HEK293 (cell line): ENCODE measurements around the gene OR2H1.

Experiments used
- CTCF ChIA-PET: fragments of 350-600 bp; formaldehyde crosslinking; extraction: SDS; loops from one replicate; lab custom pipeline; 2021; ENCODE audit warnings: antibody characterized with exemption; lab: Yijun Ruan, JAX
- POLR2A ChIA-PET: fragments of 300-600 bp; formaldehyde crosslinking; extraction: SDS; loops from one replicate; lab custom pipeline; 2020; ENCODE audit warnings: antibody characterized with exemption, inconsistent platforms; lab: Yijun Ruan, JAX
- H3K27ac ChIP-seq: fragments of 200-500 bp; sonication (Bioruptor generic); 2 replicates; pipeline ENCODE4 v1.5.1; 2014; ENCODE audit warnings: low read depth, low read length, control low read depth, inconsistent platforms; ENCODE audit errors: extremely low read depth
- H3K36me3 ChIP-seq, 2 experiments: fragments of 200-500 bp in 1 of 2; sonication (Bioruptor generic) in 1 of 2; 1 replicate in 1 of 2; 2 replicates in 1 of 2; pipeline ENCODE4 v1.5.1; 2014 to 2017; ENCODE audit warnings: inconsistent platforms in 2 of 2, low read length in 2 of 2; ENCODE audit not compliant: control insufficient read depth in 2 of 2, insufficient read depth in 1 of 2
- H3K4me1 ChIP-seq: fragments of 200-500 bp; sonication (Bioruptor generic); 2 replicates; pipeline ENCODE4 v1.5.1; 2014; ENCODE audit warnings: mild to moderate bottlenecking, low read length, inconsistent platforms; ENCODE audit not compliant: control insufficient read depth, insufficient read depth
- H3K4me3 ChIP-seq: 2 replicates; pipeline ENCODE4 v1.5.1; 2011; ENCODE audit warnings: low read depth, mild to moderate bottlenecking, control low read depth, low read length, moderate library complexity
- H3K9me3 ChIP-seq: fragments of 200-500 bp; sonication (Bioruptor generic); 2 replicates; pipeline ENCODE4 v1.5.1; 2014; ENCODE audit warnings: low read depth, low read length, inconsistent platforms; ENCODE audit not compliant: control insufficient read depth, insufficient read depth
- INSM2 ChIP-seq: fragments of 450-650 bp; formaldehyde crosslinking; IDR thresholded peaks from 2 replicates; pipeline ENCODE4 v1.5.1; 2016; ENCODE audit warnings: missing biosample characterization, missing genetic modification characterization
- OVOL3 ChIP-seq: fragments of 450-650 bp; formaldehyde crosslinking; IDR thresholded peaks from 2 replicates; pipeline ENCODE4 v1.5.1; 2016; ENCODE audit warnings: missing biosample characterization, missing genetic modification characterization
- PBX3 ChIP-seq: sonication (generic); formaldehyde crosslinking; IDR thresholded peaks from 2 replicates; pipeline ENCODE4 v1.8.1; 2022; ENCODE audit warnings: mild to moderate bottlenecking, moderate library complexity, missing genetic modification reagents
- PRDM1 ChIP-seq: fragments of 450-650 bp; formaldehyde crosslinking; IDR thresholded peaks from 2 replicates; pipeline ENCODE4; 2016; ENCODE audit warnings: missing biosample characterization, missing genetic modification characterization
- ZBTB1 ChIP-seq: fragments of 450-650 bp; formaldehyde crosslinking; IDR thresholded peaks from 2 replicates; pipeline ENCODE4 v1.5.1; 2016; ENCODE audit warnings: missing biosample characterization, missing genetic modification characterization
- ZBTB20 ChIP-seq: fragments of 450-650 bp; formaldehyde crosslinking; IDR thresholded peaks from 2 replicates; pipeline ENCODE4 v1.5.1; 2016; ENCODE audit warnings: missing biosample characterization, missing genetic modification characterization
- ZBTB8A ChIP-seq: fragments of 450-650 bp; formaldehyde crosslinking; IDR thresholded peaks from 2 replicates; pipeline ENCODE4 v1.5.1; 2016; ENCODE audit warnings: missing biosample characterization, missing genetic modification characterization
- ZFHX2 ChIP-seq: fragments of 450-650 bp; formaldehyde crosslinking; conservative IDR thresholded peaks from 2 replicates; pipeline ENCODE4 v1.5.1; 2016; ENCODE audit warnings: missing biosample characterization, missing genetic modification characterization
- ZNF174 ChIP-seq: fragments of 450-650 bp; formaldehyde crosslinking; IDR thresholded peaks from 2 replicates; pipeline ENCODE4 v1.5.0; 2017; ENCODE audit warnings: missing biosample characterization, mild to moderate bottlenecking, missing genetic modification characterization
- ZNF202 ChIP-seq: fragments of 450-650 bp; formaldehyde crosslinking; IDR thresholded peaks from 2 replicates; pipeline ENCODE4 v1.5.1; 2016; ENCODE audit warnings: missing biosample characterization, missing genetic modification characterization, borderline replicate concordance
- ZNF324 ChIP-seq: fragments of 450-650 bp; formaldehyde crosslinking; IDR thresholded peaks from 2 replicates; pipeline ENCODE4 v1.5.1; 2016; ENCODE audit warnings: missing biosample characterization, missing genetic modification characterization
- ZNF561 ChIP-seq: fragments of 450-650 bp; IDR thresholded peaks from 2 replicates; pipeline ENCODE4 v1.5.1; 2018; ENCODE audit warnings: missing biosample characterization, missing genetic modification characterization, borderline replicate concordance
- ZNF585B ChIP-seq: fragments of 450-650 bp; formaldehyde crosslinking; IDR thresholded peaks from 2 replicates; pipeline ENCODE4 v1.5.1; 2016; ENCODE audit warnings: missing biosample characterization, missing genetic modification characterization
- ZNF654 ChIP-seq: fragments of 450-650 bp; formaldehyde crosslinking; IDR thresholded peaks from 2 replicates; pipeline ENCODE4 v1.5.1; 2016; ENCODE audit warnings: low read depth, missing biosample characterization, missing genetic modification characterization
- ZNF670 ChIP-seq: fragments of 450-650 bp; formaldehyde crosslinking; IDR thresholded peaks from 2 replicates; pipeline ENCODE4 v1.5.1; 2016; ENCODE audit warnings: missing biosample characterization, missing genetic modification characterization, low read depth
- ZNF76 ChIP-seq: fragments of 450-650 bp; formaldehyde crosslinking; IDR thresholded peaks from 2 replicates; pipeline ENCODE4; 2016; ENCODE audit warnings: low read depth, missing biosample characterization, missing genetic modification characterization, borderline replicate concordance
- TF ChIP-seq, protein P1 (sequence below): fragments of 450-650 bp; formaldehyde crosslinking; conservative IDR thresholded peaks from 2 replicates; pipeline ENCODE4 v1.5.1; 2016; ENCODE audit warnings: low read depth, missing biosample characterization, missing genetic modification characterization
- TF ChIP-seq, protein P2 (sequence below): fragments of 450-650 bp; formaldehyde crosslinking; IDR thresholded peaks from 2 replicates; pipeline ENCODE4 v1.5.1; 2016; ENCODE audit warnings: missing biosample characterization, missing genetic modification characterization, borderline replicate concordance
- TF ChIP-seq, protein P3 (sequence below): fragments of 450-650 bp; formaldehyde crosslinking; IDR thresholded peaks from 2 replicates; pipeline ENCODE4 v1.5.1; 2016; ENCODE audit warnings: missing biosample characterization, missing genetic modification characterization

The OR2H1 gene

DNA sequence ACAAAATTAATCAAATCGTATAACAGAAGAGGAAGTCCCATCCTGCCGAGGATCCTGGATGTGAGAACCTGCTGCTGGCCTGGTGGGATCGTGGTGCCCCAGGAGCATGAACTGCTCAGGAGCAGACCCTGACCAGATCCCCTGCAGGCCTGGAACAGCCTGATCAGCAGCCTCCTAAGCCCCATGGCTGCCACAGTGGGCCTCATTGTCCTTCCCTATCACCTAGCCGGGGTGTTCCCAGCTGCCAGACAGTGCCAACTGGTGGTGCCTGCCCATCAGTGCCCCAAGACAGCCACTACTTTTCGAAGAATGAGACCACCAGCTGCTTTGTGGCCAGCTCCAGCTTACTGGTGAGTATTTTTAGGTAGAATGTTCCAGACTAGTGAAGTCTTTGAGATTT lies 50.4 kb downstream of the OR2H1 start:
- TF ChIP-seq PRDM1 (tag by site-specific recombination) (no peak), ZNF654 (no peak), ZBTB20 (tag by site-specific recombination) (no peak), INSM2 (tag by site-specific recombination) (no peak), ZNF76 (tag by site-specific recombination) (no peak), ZFHX2 (tag by site-specific recombination) (no peak)
- TF ChIP-seq, protein P1, sequence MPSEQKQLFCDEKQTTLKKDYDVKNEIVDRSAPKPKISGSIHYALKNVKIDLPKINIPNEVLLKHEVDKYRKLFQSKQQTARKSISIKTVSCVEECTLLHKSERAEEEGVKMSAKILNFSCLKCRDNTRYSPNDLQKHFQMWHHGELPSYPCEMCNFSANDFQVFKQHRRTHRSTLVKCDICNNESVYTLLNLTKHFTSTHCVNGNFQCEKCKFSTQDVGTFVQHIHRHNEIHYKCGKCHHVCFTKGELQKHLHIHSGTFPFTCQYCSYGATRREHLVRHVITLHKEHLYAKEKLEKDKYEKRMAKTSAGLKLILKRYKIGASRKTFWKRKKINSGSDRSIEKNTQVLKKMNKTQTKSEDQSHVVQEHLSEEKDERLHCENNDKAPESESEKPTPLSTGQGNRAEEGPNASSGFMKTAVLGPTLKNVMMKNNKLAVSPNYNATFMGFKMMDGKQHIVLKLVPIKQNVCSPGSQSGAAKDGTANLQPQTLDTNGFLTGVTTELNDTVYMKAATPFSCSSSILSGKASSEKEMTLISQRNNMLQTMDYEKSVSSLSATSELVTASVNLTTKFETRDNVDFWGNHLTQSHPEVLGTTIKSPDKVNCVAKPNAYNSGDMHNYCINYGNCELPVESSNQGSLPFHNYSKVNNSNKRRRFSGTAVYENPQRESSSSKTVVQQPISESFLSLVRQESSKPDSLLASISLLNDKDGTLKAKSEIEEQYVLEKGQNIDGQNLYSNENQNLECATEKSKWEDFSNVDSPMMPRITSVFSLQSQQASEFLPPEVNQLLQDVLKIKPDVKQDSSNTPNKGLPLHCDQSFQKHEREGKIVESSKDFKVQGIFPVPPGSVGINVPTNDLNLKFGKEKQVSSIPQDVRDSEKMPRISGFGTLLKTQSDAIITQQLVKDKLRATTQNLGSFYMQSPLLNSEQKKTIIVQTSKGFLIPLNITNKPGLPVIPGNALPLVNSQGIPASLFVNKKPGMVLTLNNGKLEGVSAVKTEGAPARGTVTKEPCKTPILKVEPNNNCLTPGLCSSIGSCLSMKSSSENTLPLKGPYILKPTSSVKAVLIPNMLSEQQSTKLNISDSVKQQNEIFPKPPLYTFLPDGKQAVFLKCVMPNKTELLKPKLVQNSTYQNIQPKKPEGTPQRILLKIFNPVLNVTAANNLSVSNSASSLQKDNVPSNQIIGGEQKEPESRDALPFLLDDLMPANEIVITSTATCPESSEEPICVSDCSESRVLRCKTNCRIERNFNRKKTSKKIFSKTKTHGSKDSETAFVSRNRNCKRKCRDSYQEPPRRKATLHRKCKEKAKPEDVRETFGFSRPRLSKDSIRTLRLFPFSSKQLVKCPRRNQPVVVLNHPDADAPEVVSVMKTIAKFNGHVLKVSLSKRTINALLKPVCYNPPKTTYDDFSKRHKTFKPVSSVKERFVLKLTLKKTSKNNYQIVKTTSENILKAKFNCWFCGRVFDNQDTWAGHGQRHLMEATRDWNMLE (tag by site-specific recombination): no peak
- no peak overlapping the region for H3K4me3 ChIP-seq
- ChIA-PET POLR2A (no interaction called here), CTCF (interaction anchor here (0.6 to 1.2 kb wide), 2 partner anchors 81 to 253 kb away, joined by 3 read pairs; no protein-coding TSS in a partner anchor)
- H3K36me3 ChIP-seq: no peaks in the 10 kb centered on the region
- no peak overlapping the region for H3K27ac ChIP-seq
- no peaks in the 10 kb centered on the region for H3K9me3 ChIP-seq
- peaks cover 8% of the 10 kb centered on the region; the same call in 1 of the 2 replicates for H3K4me1 ChIP-seq

GRCh38 chr6:29509239-29509638 lies 52.3 kb downstream of the OR2H1 start:
- POLR2A ChIA-PET: no interaction called here
- H3K4me3 ChIP-seq: no peak overlapping the region
- peaks cover 8% of the 10 kb centered on the region; the same call in 1 of the 2 replicates for H3K4me1 ChIP-seq
- H3K36me3 ChIP-seq: no peaks in the 10 kb centered on the region
- no peak overlapping the region for H3K27ac ChIP-seq
- CTCF ChIA-PET: no interaction called here
- H3K9me3 ChIP-seq: no peaks in the 10 kb centered on the region
- TF ChIP-seq ZNF585B (tag by site-specific recombination): no peak
- TF ChIP-seq PBX3 (CRISPR knock-in tag): no peak
- TF ChIP-seq ZNF174 (tag by site-specific recombination): no peak
- TF ChIP-seq, protein P2, sequence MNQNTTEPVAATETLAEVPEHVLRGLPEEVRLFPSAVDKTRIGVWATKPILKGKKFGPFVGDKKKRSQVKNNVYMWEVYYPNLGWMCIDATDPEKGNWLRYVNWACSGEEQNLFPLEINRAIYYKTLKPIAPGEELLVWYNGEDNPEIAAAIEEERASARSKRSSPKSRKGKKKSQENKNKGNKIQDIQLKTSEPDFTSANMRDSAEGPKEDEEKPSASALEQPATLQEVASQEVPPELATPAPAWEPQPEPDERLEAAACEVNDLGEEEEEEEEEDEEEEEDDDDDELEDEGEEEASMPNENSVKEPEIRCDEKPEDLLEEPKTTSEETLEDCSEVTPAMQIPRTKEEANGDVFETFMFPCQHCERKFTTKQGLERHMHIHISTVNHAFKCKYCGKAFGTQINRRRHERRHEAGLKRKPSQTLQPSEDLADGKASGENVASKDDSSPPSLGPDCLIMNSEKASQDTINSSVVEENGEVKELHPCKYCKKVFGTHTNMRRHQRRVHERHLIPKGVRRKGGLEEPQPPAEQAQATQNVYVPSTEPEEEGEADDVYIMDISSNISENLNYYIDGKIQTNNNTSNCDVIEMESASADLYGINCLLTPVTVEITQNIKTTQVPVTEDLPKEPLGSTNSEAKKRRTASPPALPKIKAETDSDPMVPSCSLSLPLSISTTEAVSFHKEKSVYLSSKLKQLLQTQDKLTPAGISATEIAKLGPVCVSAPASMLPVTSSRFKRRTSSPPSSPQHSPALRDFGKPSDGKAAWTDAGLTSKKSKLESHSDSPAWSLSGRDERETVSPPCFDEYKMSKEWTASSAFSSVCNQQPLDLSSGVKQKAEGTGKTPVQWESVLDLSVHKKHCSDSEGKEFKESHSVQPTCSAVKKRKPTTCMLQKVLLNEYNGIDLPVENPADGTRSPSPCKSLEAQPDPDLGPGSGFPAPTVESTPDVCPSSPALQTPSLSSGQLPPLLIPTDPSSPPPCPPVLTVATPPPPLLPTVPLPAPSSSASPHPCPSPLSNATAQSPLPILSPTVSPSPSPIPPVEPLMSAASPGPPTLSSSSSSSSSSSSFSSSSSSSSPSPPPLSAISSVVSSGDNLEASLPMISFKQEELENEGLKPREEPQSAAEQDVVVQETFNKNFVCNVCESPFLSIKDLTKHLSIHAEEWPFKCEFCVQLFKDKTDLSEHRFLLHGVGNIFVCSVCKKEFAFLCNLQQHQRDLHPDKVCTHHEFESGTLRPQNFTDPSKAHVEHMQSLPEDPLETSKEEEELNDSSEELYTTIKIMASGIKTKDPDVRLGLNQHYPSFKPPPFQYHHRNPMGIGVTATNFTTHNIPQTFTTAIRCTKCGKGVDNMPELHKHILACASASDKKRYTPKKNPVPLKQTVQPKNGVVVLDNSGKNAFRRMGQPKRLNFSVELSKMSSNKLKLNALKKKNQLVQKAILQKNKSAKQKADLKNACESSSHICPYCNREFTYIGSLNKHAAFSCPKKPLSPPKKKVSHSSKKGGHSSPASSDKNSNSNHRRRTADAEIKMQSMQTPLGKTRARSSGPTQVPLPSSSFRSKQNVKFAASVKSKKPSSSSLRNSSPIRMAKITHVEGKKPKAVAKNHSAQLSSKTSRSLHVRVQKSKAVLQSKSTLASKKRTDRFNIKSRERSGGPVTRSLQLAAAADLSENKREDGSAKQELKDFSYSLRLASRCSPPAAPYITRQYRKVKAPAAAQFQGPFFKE (tag by site-specific recombination): no peak
- TF ChIP-seq OVOL3 (tag by site-specific recombination): no peak
- TF ChIP-seq ZBTB8A: no peak
- TF ChIP-seq ZNF324 (tag by site-specific recombination): no peak
- no peak for TF ChIP-seq ZNF670 (tag by site-specific recombination)
- TF ChIP-seq ZBTB1 (tag by site-specific recombination): no peak
- TF ChIP-seq ZNF202 (tag by site-specific recombination): no peak
- no peak for TF ChIP-seq ZNF561 (tag by site-specific recombination)
- TF ChIP-seq, protein P3, sequence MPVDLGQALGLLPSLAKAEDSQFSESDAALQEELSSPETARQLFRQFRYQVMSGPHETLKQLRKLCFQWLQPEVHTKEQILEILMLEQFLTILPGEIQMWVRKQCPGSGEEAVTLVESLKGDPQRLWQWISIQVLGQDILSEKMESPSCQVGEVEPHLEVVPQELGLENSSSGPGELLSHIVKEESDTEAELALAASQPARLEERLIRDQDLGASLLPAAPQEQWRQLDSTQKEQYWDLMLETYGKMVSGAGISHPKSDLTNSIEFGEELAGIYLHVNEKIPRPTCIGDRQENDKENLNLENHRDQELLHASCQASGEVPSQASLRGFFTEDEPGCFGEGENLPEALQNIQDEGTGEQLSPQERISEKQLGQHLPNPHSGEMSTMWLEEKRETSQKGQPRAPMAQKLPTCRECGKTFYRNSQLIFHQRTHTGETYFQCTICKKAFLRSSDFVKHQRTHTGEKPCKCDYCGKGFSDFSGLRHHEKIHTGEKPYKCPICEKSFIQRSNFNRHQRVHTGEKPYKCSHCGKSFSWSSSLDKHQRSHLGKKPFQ (tag by site-specific recombination): no peak
